ENCODE measurements around the gene GPR146. TPM values are rescaled to one million over a fixed set of nuclear protein-coding genes. Genes with fewer than 3 reads are reported as not detected.
A peak's percentile ranks its signal among the peaks of the same experiment; 100 is the strongest.

The GPR146 gene, protein sequence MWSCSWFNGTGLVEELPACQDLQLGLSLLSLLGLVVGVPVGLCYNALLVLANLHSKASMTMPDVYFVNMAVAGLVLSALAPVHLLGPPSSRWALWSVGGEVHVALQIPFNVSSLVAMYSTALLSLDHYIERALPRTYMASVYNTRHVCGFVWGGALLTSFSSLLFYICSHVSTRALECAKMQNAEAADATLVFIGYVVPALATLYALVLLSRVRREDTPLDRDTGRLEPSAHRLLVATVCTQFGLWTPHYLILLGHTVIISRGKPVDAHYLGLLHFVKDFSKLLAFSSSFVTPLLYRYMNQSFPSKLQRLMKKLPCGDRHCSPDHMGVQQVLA
- 1 to 10 TPM; 4.5 to 6.3 TPM for polyA plus RNA-seq

DNA sequence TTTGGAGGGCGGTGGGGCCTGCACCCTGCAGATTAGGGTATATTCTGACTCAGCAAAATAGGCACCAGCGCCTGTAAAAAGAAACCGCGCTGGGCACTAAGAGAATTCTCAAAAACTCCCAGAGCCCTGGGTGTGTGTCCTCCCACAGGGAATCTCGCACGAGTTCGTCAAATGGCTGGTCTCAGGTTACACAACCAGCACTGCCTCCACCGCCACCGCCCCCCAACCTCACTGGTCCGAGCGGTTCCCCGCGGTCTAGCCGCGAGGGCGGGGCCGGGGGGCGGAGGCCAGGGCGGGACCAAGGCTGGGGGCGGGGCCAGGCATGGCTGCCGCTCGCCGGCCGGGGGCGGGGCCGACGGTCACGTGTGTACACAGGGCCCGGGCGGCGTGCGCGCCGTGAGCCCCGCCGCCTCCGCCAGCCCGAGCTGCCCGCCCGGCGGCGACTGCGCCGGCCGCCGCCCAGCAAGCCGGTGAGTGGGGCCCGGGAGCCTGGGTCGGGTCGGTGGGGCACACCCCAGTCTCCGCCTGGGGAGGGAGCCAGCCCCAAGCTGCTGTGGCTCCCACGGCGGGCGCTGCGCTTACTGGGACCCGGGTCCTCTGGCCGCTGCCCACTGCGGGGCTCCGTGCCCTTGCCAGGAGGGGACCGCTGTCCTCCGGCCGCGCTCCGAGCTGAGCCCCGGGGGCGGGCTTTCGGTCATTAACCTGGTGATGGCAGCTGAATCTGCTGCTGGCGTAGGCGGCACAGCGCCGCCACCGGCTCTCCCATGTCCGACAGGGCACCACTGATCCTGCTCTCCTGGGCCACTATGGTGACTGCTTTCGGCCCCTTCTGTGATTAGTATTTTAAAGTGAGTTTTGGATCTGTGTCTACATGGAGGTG lies at the start of gene GPR146:
TSS of gene GPR146 (plus strand) at position 358 of the 880 bp plus-strand sequence. CDS start 12,970 bp downstream, outside the sequence.
- Histone ChIP-seq H3K9me3 (ENCODE audit: control insufficient read depth in 2 of 2, insufficient read depth in 1 of 2, low read depth in 1 of 2, low read length in 1 of 2) (no peaks in the 10 kb centered on the region), H3K4me3 (ENCODE audit: low read depth in 1 of 2, low read length in 2 of 2) (peak within 1 kb of the TSS; percentile 56 to 65), H3K27ac (ENCODE audit: low read depth in 2 of 2, low read length in 1 of 2) (peak within 1 kb of the TSS; percentile 93 to 97), H3K4me1 (ENCODE audit: control insufficient read depth in 2 of 2, insufficient read depth in 2 of 2, low read length in 1 of 2) (peaks cover 4 to 12% of the 10 kb centered on the region in 2 donors), H3K36me3 (ENCODE audit: control insufficient read depth in 2 of 2, insufficient read depth in 2 of 2, low read length in 1 of 2) (no peaks in the 10 kb centered on the region), H3K27me3 (ENCODE audit: control insufficient read depth in 1 of 2, insufficient read depth in 2 of 2, low read length in 2 of 2) (no peaks in the 10 kb centered on the region)
- whole genome bisulfite sequencing, 2 donors, result 1% methylated on average over 68 to 74 of the region's 74 CpGs

DNA sequence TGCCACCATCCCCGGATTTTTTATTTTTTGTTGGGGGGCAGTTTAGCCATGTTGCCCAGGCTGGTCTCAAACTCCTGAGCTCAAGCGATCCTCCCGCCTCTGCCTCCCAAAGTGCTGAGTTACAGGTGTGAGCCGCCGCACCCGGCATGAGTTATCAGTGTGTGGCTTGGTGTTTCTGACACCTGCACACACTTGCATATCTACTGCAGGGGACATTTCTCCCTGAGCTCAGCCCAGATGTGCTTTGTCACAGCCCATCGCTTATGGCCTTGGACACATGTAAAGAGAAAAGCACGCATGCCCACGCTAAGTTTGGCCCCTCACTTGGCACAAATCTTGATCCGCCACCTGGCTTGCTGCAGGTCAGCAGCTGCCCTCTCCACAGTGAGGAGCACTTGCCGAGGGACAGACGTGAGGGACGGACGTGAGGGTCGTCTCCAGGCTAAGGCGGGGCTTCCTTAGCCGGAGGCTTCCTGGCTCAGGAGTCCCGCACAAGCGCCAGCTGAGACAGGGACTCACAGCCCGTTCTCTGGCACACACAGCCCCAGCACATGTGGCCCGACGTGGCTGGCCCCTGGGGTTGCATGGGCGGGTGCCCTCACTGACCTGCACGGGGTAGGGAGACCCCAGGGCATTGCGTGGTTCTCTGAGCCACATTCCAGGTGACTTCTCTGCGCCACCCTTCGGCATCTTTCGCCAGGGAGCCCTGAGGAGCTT lies 49.6 kb upstream of the GPR146 start:
- H3K4me1 ChIP-seq (ENCODE audit: control insufficient read depth in 2 of 2, insufficient read depth in 2 of 2, low read length in 1 of 2), result peaks cover 0 to 6% of the 10 kb centered on the region in 2 donors
- no peaks in the 10 kb centered on the region for H3K27me3 ChIP-seq (ENCODE audit: control insufficient read depth in 1 of 2, insufficient read depth in 2 of 2, low read length in 2 of 2)
- WGBS, 2 donors, result 62 to 65% methylated on average over 28 of the region's 28 CpGs

DNA sequence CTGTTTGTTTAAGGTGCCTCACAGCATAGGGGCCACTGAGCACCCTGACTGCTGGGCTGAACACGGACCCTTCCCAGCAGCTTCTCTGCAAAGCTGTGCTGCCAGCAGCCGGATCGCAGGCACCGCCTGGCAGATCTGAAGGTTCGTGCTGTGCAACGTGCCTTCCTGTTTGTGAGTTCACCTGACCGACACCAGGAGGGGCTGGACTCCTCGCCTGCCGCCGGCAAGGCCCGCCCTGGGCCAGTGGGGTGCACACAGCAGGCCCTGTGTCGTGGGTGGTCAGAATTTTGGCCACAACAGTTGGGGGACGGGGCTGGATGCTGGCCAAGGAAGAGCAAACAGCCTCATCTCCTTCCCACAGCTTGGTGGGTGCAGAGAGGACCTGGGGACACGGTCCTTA lies 48.8 kb upstream of the GPR146 start:
- Histone ChIP-seq H3K9me3 (ENCODE audit: control insufficient read depth in 2 of 2, insufficient read depth in 1 of 2, low read depth in 1 of 2, low read length in 1 of 2) (no peaks in the 10 kb centered on the region), H3K36me3 (ENCODE audit: control insufficient read depth in 2 of 2, insufficient read depth in 2 of 2, low read length in 1 of 2) (peaks cover 4 to 12% of the 10 kb centered on the region in 2 donors), H3K4me1 (ENCODE audit: control insufficient read depth in 2 of 2, insufficient read depth in 2 of 2, low read length in 1 of 2) (peaks cover 0 to 6% of the 10 kb centered on the region in 2 donors), H3K27me3 (ENCODE audit: control insufficient read depth in 1 of 2, insufficient read depth in 2 of 2, low read length in 2 of 2) (no peaks in the 10 kb centered on the region), H3K4me3 (ENCODE audit: low read depth in 1 of 2, low read length in 2 of 2) (no peak overlapping the region), H3K27ac (ENCODE audit: low read depth in 2 of 2, low read length in 1 of 2) (no peak overlapping the region)
- 87 to 90% methylated on average over 14 of the region's 14 CpGs for WGBS, 2 donors

More for the DNA sequence above, 49.6 kb upstream of the GPR146 start:
- H3K27ac ChIP-seq (ENCODE audit: low read depth in 2 of 2, low read length in 1 of 2), result no peak overlapping the region
- peaks cover 4 to 9% of the 10 kb centered on the region in 2 donors for H3K36me3 ChIP-seq (ENCODE audit: control insufficient read depth in 2 of 2, insufficient read depth in 2 of 2, low read length in 1 of 2)
- no peak overlapping the region for H3K4me3 ChIP-seq (ENCODE audit: low read depth in 1 of 2, low read length in 2 of 2)
- H3K9me3 ChIP-seq (ENCODE audit: control insufficient read depth in 2 of 2, insufficient read depth in 1 of 2, low read depth in 1 of 2, low read length in 1 of 2), result no peaks in the 10 kb centered on the region

GRCh38 chr7:996079-996872 lies 48.1 kb upstream of the GPR146 start:
- peaks cover 4 to 12% of the 10 kb centered on the region in 2 donors for H3K36me3 ChIP-seq (ENCODE audit: control insufficient read depth in 2 of 2, insufficient read depth in 2 of 2, low read length in 1 of 2)
- H3K27ac ChIP-seq (ENCODE audit: low read depth in 2 of 2, low read length in 1 of 2), result no peak overlapping the region

GRCh38 chr7:997404-998395 lies 46.6 kb upstream of the GPR146 start:
- Histone ChIP-seq H3K27me3 (ENCODE audit: control insufficient read depth in 1 of 2, insufficient read depth in 2 of 2, low read length in 2 of 2) (no peaks in the 10 kb centered on the region), H3K27ac (ENCODE audit: low read depth in 2 of 2, low read length in 1 of 2) (no peak overlapping the region), H3K4me3 (ENCODE audit: low read depth in 1 of 2, low read length in 2 of 2) (no peak overlapping the region), H3K36me3 (ENCODE audit: control insufficient read depth in 2 of 2, insufficient read depth in 2 of 2, low read length in 1 of 2) (peaks cover 4 to 12% of the 10 kb centered on the region in 2 donors), H3K4me1 (ENCODE audit: control insufficient read depth in 2 of 2, insufficient read depth in 2 of 2, low read length in 1 of 2) (peaks cover 0 to 6% of the 10 kb centered on the region in 2 donors), H3K9me3 (ENCODE audit: control insufficient read depth in 2 of 2, insufficient read depth in 1 of 2, low read depth in 1 of 2, low read length in 1 of 2) (no peaks in the 10 kb centered on the region)
- WGBS, 2 donors, result 78 to 82% methylated on average over 45 of the region's 45 CpGs

More at GRCh38 chr7:996079-996872, 48.1 kb upstream of the GPR146 start:
- no peak overlapping the region for H3K4me3 ChIP-seq (ENCODE audit: low read depth in 1 of 2, low read length in 2 of 2)
- no peaks in the 10 kb centered on the region for H3K27me3 ChIP-seq (ENCODE audit: control insufficient read depth in 1 of 2, insufficient read depth in 2 of 2, low read length in 2 of 2)
- H3K4me1 ChIP-seq (ENCODE audit: control insufficient read depth in 2 of 2, insufficient read depth in 2 of 2, low read length in 1 of 2), result peaks cover 0 to 6% of the 10 kb centered on the region in 2 donors
- no peaks in the 10 kb centered on the region for H3K9me3 ChIP-seq (ENCODE audit: control insufficient read depth in 2 of 2, insufficient read depth in 1 of 2, low read depth in 1 of 2, low read length in 1 of 2)
- 82 to 87% methylated on average over 38 of the region's 38 CpGs for WGBS, 2 donors

GRCh38 chr7:999149-999879 lies 45.0 kb upstream of the GPR146 start:
- H3K27ac ChIP-seq (ENCODE audit: low read depth in 2 of 2, low read length in 1 of 2), result no peak overlapping the region
- peaks cover 0 to 4% of the 10 kb centered on the region in 2 donors for H3K4me1 ChIP-seq (ENCODE audit: control insufficient read depth in 2 of 2, insufficient read depth in 2 of 2, low read length in 1 of 2)
- no peaks in the 10 kb centered on the region for H3K9me3 ChIP-seq (ENCODE audit: control insufficient read depth in 2 of 2, insufficient read depth in 1 of 2, low read depth in 1 of 2, low read length in 1 of 2)
- H3K36me3 ChIP-seq (ENCODE audit: control insufficient read depth in 2 of 2, insufficient read depth in 2 of 2, low read length in 1 of 2), result peaks cover 4 to 12% of the 10 kb centered on the region in 2 donors
- no peak overlapping the region for H3K4me3 ChIP-seq (ENCODE audit: low read depth in 1 of 2, low read length in 2 of 2)
- 81 to 88% methylated on average over 28 of the region's 28 CpGs for WGBS, 2 donors
- H3K27me3 ChIP-seq (ENCODE audit: control insufficient read depth in 1 of 2, insufficient read depth in 2 of 2, low read length in 2 of 2), result no peaks in the 10 kb centered on the region

DNA sequence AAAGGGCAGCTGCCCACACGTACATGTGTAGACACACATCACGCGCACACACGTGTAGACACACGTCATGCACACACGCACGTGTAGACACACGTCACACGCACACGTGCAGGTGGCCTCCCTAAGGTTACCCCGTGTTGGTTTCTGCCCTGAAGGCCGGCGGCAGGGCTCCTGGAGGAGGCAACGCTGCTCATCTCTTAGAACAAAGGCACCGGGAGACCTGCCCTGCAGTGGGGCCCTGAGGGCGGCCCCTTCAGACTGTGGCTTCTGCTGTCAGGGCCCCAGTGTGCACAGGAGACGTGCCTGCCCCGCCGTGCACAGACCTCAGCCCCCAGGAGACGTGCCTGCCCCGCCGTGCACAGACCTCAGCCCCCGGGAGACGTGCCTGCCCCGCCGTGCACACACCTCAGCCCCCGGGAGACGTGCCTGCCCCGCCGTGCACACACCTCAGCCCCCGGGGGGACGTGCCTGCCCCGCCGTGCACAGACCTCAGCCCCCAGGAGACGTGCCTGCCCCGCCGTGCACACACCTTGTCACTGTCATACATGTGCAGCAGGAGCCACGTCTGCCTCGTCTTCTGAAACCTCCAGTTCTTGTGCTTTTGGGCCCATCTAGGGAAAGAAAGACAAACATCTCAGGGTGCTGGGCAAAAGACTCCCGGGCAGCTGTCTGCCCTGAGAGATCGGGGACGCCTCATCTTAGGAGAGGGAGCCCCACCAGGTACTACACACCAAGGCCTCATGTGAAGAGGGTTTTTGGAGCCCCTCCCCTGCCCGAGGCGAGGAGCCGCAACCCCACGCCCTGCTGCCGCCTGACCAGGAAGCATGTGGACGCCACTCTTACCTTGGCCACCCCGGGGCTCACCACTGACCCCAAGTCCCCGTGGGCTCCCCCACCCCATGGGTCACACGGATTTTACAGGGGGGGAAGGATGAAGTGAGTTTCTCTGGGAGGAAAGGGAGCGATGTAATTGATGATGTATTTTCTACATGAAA lies 44.1 kb upstream of the GPR146 start:
- no peak overlapping the region for H3K4me3 ChIP-seq (ENCODE audit: low read depth in 1 of 2, low read length in 2 of 2)
- WGBS, 2 donors, result 84 to 85% methylated on average over 46 to 52 of the region's 52 CpGs
- peaks cover 4 to 13% of the 10 kb centered on the region in 2 donors for H3K36me3 ChIP-seq (ENCODE audit: control insufficient read depth in 2 of 2, insufficient read depth in 2 of 2, low read length in 1 of 2)
- peaks cover 0 to 4% of the 10 kb centered on the region in 2 donors for H3K4me1 ChIP-seq (ENCODE audit: control insufficient read depth in 2 of 2, insufficient read depth in 2 of 2, low read length in 1 of 2)
- no peaks in the 10 kb centered on the region for H3K27me3 ChIP-seq (ENCODE audit: control insufficient read depth in 1 of 2, insufficient read depth in 2 of 2, low read length in 2 of 2)
- H3K9me3 ChIP-seq (ENCODE audit: control insufficient read depth in 2 of 2, insufficient read depth in 1 of 2, low read depth in 1 of 2, low read length in 1 of 2), result no peaks in the 10 kb centered on the region
- H3K27ac ChIP-seq (ENCODE audit: low read depth in 2 of 2, low read length in 1 of 2), result no peak overlapping the region
